ENCODE data around the gene RLN3.

RLN3 gene

GRCh38 chr19:13981988-13982501, 45.9 kb upstream of the RLN3 start:
- H3K9me3 ChIP-seq (ENCODE audit: insufficient read depth, low read length, severe bottlenecking), result no peaks in the 10 kb centered on the region
- ATAC-seq (ENCODE audit: insufficient read depth, low read depth) (no peak), DNase-seq (no peak)
- H3K27me3 ChIP-seq (ENCODE audit: insufficient read depth, low read length, poor library complexity), result no peaks in the 10 kb centered on the region
- H2AFZ ChIP-seq (ENCODE audit: low read depth, low read length), result no peak overlapping the region
- H3K4me1 ChIP-seq (ENCODE audit: insufficient read depth, low read length), result peaks cover 16% of the 10 kb centered on the region
- no peak overlapping the region for H3K4me3 ChIP-seq (ENCODE audit: low read depth in 1 of 2, low read length in 2 of 2)
- no peak overlapping the region for H3K9ac ChIP-seq (ENCODE audit: low read depth, low read length)
- H4K20me1 ChIP-seq (ENCODE audit: insufficient read depth, low read length), result no peaks in the 10 kb centered on the region
- TF ChIP-seq EZH2 (IDR thresholded peaks at IDR 0.05; ENCODE audit: borderline replicate concordance, low read depth, low read length, severe bottlenecking), result no peak
- TF ChIP-seq CTCF (IDR thresholded peaks at IDR 0.05; ENCODE audit: borderline replicate concordance, extremely low read depth, low read length, poor library complexity, severe bottlenecking), result no peak
- peaks cover 41% of the 10 kb centered on the region for H3K36me3 ChIP-seq (ENCODE audit: insufficient read depth, low read length)
- no peak overlapping the region for H3K4me2 ChIP-seq (ENCODE audit: insufficient read depth, low read length)
- H3K27ac ChIP-seq (ENCODE audit: low read length), result no peak overlapping the region
- no peaks in the 10 kb centered on the region for H3K79me2 ChIP-seq (ENCODE audit: insufficient read depth, low read length)

GRCh38 chr19:13982773-13983172, 45.2 kb upstream of the RLN3 start:
- no peak overlapping the region for H2AFZ ChIP-seq (ENCODE audit: low read depth, low read length)
- H3K9ac ChIP-seq (ENCODE audit: low read depth, low read length), result no peak overlapping the region
- no peak overlapping the region for H3K4me3 ChIP-seq (ENCODE audit: low read depth in 1 of 2, low read length in 2 of 2)
- H3K27me3 ChIP-seq (ENCODE audit: insufficient read depth, low read length, poor library complexity), result no peaks in the 10 kb centered on the region
- ATAC-seq (ENCODE audit: insufficient read depth, low read depth) (no peak), DNase-seq (no peak)
- H3K4me1 ChIP-seq (ENCODE audit: insufficient read depth, low read length), result peaks cover 23% of the 10 kb centered on the region
- no peak for TF ChIP-seq CTCF (IDR thresholded peaks at IDR 0.05; ENCODE audit: borderline replicate concordance, extremely low read depth, low read length, poor library complexity, severe bottlenecking)
- H3K79me2 ChIP-seq (ENCODE audit: insufficient read depth, low read length), result no peaks in the 10 kb centered on the region
- H3K36me3 ChIP-seq (ENCODE audit: insufficient read depth, low read length), result peaks cover 39% of the 10 kb centered on the region
- H3K4me2 ChIP-seq (ENCODE audit: insufficient read depth, low read length), result no peak overlapping the region
- no peak overlapping the region for H3K27ac ChIP-seq (ENCODE audit: low read length)
- H3K9me3 ChIP-seq (ENCODE audit: insufficient read depth, low read length, severe bottlenecking), result no peaks in the 10 kb centered on the region
- no peaks in the 10 kb centered on the region for H4K20me1 ChIP-seq (ENCODE audit: insufficient read depth, low read length)

GRCh38 chr19:13983213-13983889, 44.6 kb upstream of the RLN3 start:
- Histone ChIP-seq H3K4me3 (ENCODE audit: low read depth in 1 of 2, low read length in 2 of 2) (no peak overlapping the region), H3K9me3 (ENCODE audit: insufficient read depth, low read length, severe bottlenecking) (no peaks in the 10 kb centered on the region), H3K79me2 (ENCODE audit: insufficient read depth, low read length) (no peaks in the 10 kb centered on the region), H3K4me1 (ENCODE audit: insufficient read depth, low read length) (peaks cover 29% of the 10 kb centered on the region), H4K20me1 (ENCODE audit: insufficient read depth, low read length) (no peaks in the 10 kb centered on the region), H3K27ac (ENCODE audit: low read length) (no peak overlapping the region), H2AFZ (ENCODE audit: low read depth, low read length) (no peak overlapping the region), H3K36me3 (ENCODE audit: insufficient read depth, low read length) (peaks cover 36% of the 10 kb centered on the region), H3K4me2 (ENCODE audit: insufficient read depth, low read length) (no peak overlapping the region), H3K27me3 (ENCODE audit: insufficient read depth, low read length, poor library complexity) (no peaks in the 10 kb centered on the region), H3K9ac (ENCODE audit: low read depth, low read length) (no peak overlapping the region)
- no peak for DNase-seq
- TF ChIP-seq CTCF (IDR thresholded peaks at IDR 0.05; ENCODE audit: borderline replicate concordance, extremely low read depth, low read length, poor library complexity, severe bottlenecking), result no peak
- ATAC-seq (ENCODE audit: insufficient read depth, low read depth), result no peak
